SK-N-SH treated with all-trans-retinoic acid at 6 μM for 48 hours (cell line): Measurements from ENCODE around the gene RRM2.

ENCODE experiments used
- ATAC-seq: fragments of 200-7000 bp; cut with Tn5 transposase; 3 replicates; pipeline ENCODE4 v1.9.1; 2020; ENCODE audit warnings: mild to moderate bottlenecking, moderate library complexity
- ARNTL ChIP-seq: fragments of 450-650 bp; formaldehyde crosslinking; IDR thresholded peaks from 2 replicates; pipeline ENCODE4 v1.5.0; 2020; ENCODE audit warnings: low read depth, mild to moderate bottlenecking, moderate library complexity, borderline replicate concordance
- BACH2 ChIP-seq: fragments of 250-450 bp; sonication (Bioruptor Pico); IDR thresholded peaks from 2 replicates; pipeline ENCODE4 v1.9.0; 2021; ENCODE audit warnings: mild to moderate bottlenecking, borderline replicate concordance
- CSDC2 ChIP-seq: fragments of 250-450 bp; sonication (Bioruptor Pico); IDR thresholded peaks from 2 replicates; pipeline ENCODE4 v1.5.0; 2020; ENCODE audit warnings: mild to moderate bottlenecking, moderate library complexity
- GLIS3 ChIP-seq: fragments of 250-450 bp; sonication (Bioruptor Pico); IDR thresholded peaks from 2 replicates; pipeline ENCODE4 v1.5.0; 2020; ENCODE audit warnings: mild to moderate bottlenecking, moderate library complexity
- ISL1 ChIP-seq: fragments of 250-450 bp; sonication (Bioruptor Pico); IDR thresholded peaks from 2 replicates; pipeline ENCODE4 v2.1.2; 2022; ENCODE audit warnings: mild to moderate bottlenecking, moderate library complexity
- SNAI2 ChIP-seq: fragments of 250-450 bp; sonication (Bioruptor Pico); IDR thresholded peaks from 2 replicates; pipeline ENCODE4 v1.5.0; 2020; ENCODE audit warnings: mild to moderate bottlenecking, moderate library complexity
- TOX ChIP-seq: fragments of 250-450 bp; sonication (Bioruptor Pico); IDR thresholded peaks from 2 replicates; pipeline ENCODE4 v1.8.0; 2021; ENCODE audit warnings: mild to moderate bottlenecking, moderate library complexity, borderline replicate concordance
- ZC3H10 ChIP-seq: fragments of 250-450 bp; sonication (Bioruptor Pico); IDR thresholded peaks from 2 replicates; pipeline ENCODE4 v1.5.1; 2021; ENCODE audit warnings: mild to moderate bottlenecking, moderate library complexity
- ZFP3 ChIP-seq: fragments of 250-450 bp; sonication (Bioruptor Pico); IDR thresholded peaks from 2 replicates; pipeline ENCODE4 v1.5.0; 2020; ENCODE audit warnings: mild to moderate bottlenecking, moderate library complexity
- ZFP30 ChIP-seq: fragments of 450-650 bp; formaldehyde crosslinking; IDR thresholded peaks from 2 replicates; pipeline ENCODE4 v1.5.0; 2022; ENCODE audit warnings: mild to moderate bottlenecking, moderate library complexity
- ZNF565 ChIP-seq: fragments of 450-650 bp; formaldehyde crosslinking; conservative IDR thresholded peaks from 2 replicates; pipeline ENCODE4 v1.5.0; 2020; ENCODE audit warnings: low read depth, mild to moderate bottlenecking, moderate library complexity
- ZNF70 ChIP-seq: fragments of 450-650 bp; formaldehyde crosslinking; IDR thresholded peaks from 2 replicates; pipeline ENCODE4 v1.5.0; 2020; ENCODE audit warnings: mild to moderate bottlenecking, moderate library complexity
- ZNF8 ChIP-seq: fragments of 450-650 bp; formaldehyde crosslinking; IDR thresholded peaks from 2 replicates; pipeline ENCODE4 v1.5.0; 2020; ENCODE audit warnings: mild to moderate bottlenecking, moderate library complexity
- TF ChIP-seq, protein P1 (sequence below): fragments of 250-450 bp; sonication (Bioruptor Pico); IDR thresholded peaks from 2 replicates; pipeline ENCODE4 v1.8.0; 2021; ENCODE audit warnings: low read depth, mild to moderate bottlenecking, moderate library complexity, borderline replicate concordance
- TF ChIP-seq, protein P2 (sequence below): fragments of 250-450 bp; sonication (Bioruptor Pico); IDR thresholded peaks from 2 replicates; pipeline ENCODE4 v1.5.1; 2021; ENCODE audit warnings: mild to moderate bottlenecking, moderate library complexity

The RRM2 gene

DNA sequence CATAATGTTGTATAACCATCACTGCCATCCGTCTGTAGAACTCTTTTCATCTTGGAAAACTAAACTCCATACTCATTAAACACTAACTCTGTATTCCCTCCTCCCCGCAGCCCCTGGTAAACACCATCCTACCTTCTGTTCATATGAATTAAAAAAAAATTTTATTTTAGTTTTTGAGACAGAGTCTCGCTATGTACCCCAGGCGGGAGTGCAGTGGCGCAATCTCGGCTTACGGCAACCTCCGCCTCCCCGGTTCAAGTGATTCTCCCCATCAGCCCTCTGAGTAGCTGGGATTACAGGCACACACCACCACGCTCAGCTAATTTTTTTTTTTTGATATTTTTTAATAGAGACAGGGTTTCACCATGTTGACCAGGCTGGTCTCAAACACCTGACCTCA lies 52.9 kb downstream of the RRM2 start (continued):
- TF ChIP-seq ZFP3 (CRISPR knock-in tag) (no peak), CSDC2 (CRISPR knock-in tag) (no peak), BACH2 (CRISPR knock-in tag) (no peak), SNAI2 (no peak), ISL1 (CRISPR knock-in tag) (no peak)
- TF ChIP-seq, protein P1, sequence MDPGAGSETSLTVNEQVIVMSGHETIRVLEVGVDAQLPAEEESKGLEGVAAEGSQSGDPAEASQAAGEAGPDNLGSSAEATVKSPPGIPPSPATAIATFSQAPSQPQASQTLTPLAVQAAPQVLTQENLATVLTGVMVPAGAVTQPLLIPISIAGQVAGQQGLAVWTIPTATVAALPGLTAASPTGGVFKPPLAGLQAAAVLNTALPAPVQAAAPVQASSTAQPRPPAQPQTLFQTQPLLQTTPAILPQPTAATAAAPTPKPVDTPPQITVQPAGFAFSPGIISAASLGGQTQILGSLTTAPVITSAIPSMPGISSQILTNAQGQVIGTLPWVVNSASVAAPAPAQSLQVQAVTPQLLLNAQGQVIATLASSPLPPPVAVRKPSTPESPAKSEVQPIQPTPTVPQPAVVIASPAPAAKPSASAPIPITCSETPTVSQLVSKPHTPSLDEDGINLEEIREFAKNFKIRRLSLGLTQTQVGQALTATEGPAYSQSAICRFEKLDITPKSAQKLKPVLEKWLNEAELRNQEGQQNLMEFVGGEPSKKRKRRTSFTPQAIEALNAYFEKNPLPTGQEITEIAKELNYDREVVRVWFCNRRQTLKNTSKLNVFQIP (CRISPR knock-in tag) = no peak

DNA sequence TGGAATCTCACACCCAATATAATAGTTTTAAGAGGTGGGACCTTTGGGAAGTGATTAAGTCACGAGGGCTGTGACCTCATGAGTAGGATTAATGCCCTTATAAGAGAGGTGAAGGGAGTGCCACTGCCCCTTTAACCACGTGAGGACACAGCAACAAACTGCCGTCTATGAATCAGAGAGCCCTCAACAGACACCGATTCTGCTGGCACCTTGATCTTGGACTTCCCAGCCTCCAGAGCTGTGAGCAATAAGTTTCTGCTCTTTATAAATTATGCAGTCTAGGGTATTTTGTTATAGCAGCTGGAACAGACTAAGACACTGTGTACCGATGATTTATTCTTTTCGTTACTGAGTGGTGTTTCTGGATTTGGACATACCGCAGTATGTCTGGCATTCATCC lies 56.2 kb downstream of the RRM2 start:
- no peak for ATAC-seq
- TF ChIP-seq, protein P2, sequence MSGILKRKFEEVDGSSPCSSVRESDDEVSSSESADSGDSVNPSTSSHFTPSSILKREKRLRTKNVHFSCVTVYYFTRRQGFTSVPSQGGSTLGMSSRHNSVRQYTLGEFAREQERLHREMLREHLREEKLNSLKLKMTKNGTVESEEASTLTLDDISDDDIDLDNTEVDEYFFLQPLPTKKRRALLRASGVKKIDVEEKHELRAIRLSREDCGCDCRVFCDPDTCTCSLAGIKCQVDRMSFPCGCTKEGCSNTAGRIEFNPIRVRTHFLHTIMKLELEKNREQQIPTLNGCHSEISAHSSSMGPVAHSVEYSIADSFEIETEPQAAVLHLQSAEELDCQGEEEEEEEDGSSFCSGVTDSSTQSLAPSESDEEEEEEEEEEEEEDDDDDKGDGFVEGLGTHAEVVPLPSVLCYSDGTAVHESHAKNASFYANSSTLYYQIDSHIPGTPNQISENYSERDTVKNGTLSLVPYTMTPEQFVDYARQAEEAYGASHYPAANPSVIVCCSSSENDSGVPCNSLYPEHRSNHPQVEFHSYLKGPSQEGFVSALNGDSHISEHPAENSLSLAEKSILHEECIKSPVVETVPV (CRISPR knock-in tag) = no peak
- 0 out of 2 replicates have a peak, but pooled peaks have one; percentile 39 for TF ChIP-seq ZNF8

DNA sequence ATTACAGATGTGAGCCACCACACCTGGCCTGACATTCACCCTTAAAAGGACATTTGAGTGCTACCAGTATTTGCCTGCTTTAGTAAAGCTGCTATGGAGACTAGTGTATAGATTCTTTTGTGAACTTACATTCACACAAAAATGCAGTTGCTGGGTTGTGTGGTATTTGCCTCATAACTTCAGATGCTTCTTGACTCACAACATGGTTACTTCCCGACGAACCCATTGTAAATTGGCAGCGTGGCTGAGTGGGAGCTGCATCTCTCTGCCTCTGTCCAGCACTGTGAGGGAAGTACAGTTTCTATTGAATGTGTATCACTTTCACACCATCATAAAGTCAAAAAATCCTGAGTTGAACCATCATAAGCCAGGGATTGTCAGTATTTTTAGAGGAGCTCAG lies 56.9 kb downstream of the RRM2 start:
- ATAC-seq = no peak
- no peak for TF ChIP-seq ARNTL (CRISPR knock-in tag)
- TF ChIP-seq TOX (CRISPR knock-in tag) = no peak
- no peak for TF ChIP-seq BACH2 (CRISPR knock-in tag)
- TF ChIP-seq, protein P2 (CRISPR knock-in tag) = no peak
- TF ChIP-seq ZNF565 (CRISPR knock-in tag) = no peak
- no peak for TF ChIP-seq ZNF70
- no peak for TF ChIP-seq ZFP30 (CRISPR knock-in tag)
- no peak for TF ChIP-seq ZNF8
- no peak for TF ChIP-seq GLIS3 (CRISPR knock-in tag)
- TF ChIP-seq ZC3H10 (CRISPR knock-in tag) = no peak
- TF ChIP-seq, all 23 proteins: peak for 0

DNA sequence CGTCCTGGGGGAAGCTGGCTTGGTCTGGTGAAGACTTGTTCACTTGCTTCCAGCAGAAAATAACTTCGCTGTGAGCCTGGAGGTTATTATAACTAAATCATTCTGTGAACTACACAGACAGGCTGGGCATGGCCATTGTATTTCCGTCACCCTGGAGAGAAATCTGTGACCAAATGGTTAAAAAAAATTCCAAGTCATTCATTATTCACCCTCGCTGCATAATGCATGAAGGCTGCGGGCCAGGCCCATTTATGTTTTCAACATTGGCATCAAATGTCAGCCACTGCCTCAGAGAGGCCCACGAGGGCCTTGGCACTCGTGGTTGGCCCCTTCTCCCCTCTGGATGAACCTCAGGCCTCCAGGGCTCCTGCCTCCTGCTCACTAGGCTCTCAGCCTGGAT lies 57.7 kb downstream of the RRM2 start:
- ATAC-seq = no peak
- TF ChIP-seq ZC3H10 (CRISPR knock-in tag) (no peak), BACH2 (CRISPR knock-in tag) (no peak), ARNTL (CRISPR knock-in tag) (no peak), ZNF8 (no peak)
- TF ChIP-seq, all 23 proteins: peak for 0
